GM06990 (cell line): ENCODE results near the gene EDEM1.

Experiments
- DNase-seq: peaks from one replicate; pipeline ENCODE4 v3.0.0-alpha.2; 2011; ENCODE audit not compliant: insufficient read length; ENCODE audit errors: extremely low read depth
- H3K27me3 ChIP-seq: replicated peaks from 2 replicates; pipeline ENCODE4 v1.6.0; 2011; ENCODE audit warnings: low read length; ENCODE audit not compliant: control insufficient read depth, insufficient read depth
- H3K36me3 ChIP-seq: 2 replicates; pipeline ENCODE4 v1.5.1; 2011; ENCODE audit warnings: low read length; ENCODE audit not compliant: control insufficient read depth, insufficient read depth
- H3K4me3 ChIP-seq: replicated peaks from 2 replicates; pipeline ENCODE4 v1.5.1; 2011; ENCODE audit warnings: low read depth, mild to moderate bottlenecking, control low read depth, low read length
- TF ChIP-seq, protein P1 (sequence below): IDR thresholded peaks from 2 replicates; pipeline ENCODE4 v1.5.1; 2011; ENCODE audit warnings: low read length, control low read depth, mild to moderate bottlenecking, inconsistent platforms; ENCODE audit not compliant: insufficient read depth, poor library complexity, severe bottlenecking

The EDEM1 gene

DNA sequence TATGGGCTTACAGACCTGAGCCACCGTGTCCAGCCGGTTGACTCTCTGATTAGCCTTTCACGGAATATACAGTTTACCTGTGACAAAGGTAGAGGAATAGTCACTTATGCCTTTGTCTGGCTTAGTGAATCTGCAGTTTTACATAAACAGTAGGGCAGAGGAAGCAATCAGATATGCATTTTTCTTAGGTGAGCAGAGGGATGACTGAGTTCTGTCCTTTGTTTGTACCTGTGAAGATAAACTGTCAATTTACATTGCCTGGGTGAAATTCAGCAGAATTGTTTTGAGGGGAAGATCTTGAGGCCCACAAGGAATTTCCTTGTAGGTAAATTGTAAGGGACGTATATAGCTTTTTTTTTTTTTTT is 10.8 kb downstream of the EDEM1 start:
- Histone ChIP-seq H3K27me3 (no peaks in the 10 kb centered on the region), H3K36me3 (peaks cover 15% of the 10 kb centered on the region), H3K4me3 (no peak overlapping the region)
- TF ChIP-seq, protein P1, sequence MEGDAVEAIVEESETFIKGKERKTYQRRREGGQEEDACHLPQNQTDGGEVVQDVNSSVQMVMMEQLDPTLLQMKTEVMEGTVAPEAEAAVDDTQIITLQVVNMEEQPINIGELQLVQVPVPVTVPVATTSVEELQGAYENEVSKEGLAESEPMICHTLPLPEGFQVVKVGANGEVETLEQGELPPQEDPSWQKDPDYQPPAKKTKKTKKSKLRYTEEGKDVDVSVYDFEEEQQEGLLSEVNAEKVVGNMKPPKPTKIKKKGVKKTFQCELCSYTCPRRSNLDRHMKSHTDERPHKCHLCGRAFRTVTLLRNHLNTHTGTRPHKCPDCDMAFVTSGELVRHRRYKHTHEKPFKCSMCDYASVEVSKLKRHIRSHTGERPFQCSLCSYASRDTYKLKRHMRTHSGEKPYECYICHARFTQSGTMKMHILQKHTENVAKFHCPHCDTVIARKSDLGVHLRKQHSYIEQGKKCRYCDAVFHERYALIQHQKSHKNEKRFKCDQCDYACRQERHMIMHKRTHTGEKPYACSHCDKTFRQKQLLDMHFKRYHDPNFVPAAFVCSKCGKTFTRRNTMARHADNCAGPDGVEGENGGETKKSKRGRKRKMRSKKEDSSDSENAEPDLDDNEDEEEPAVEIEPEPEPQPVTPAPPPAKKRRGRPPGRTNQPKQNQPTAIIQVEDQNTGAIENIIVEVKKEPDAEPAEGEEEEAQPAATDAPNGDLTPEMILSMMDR, result no peak
- no peak for DNase-seq

DNA sequence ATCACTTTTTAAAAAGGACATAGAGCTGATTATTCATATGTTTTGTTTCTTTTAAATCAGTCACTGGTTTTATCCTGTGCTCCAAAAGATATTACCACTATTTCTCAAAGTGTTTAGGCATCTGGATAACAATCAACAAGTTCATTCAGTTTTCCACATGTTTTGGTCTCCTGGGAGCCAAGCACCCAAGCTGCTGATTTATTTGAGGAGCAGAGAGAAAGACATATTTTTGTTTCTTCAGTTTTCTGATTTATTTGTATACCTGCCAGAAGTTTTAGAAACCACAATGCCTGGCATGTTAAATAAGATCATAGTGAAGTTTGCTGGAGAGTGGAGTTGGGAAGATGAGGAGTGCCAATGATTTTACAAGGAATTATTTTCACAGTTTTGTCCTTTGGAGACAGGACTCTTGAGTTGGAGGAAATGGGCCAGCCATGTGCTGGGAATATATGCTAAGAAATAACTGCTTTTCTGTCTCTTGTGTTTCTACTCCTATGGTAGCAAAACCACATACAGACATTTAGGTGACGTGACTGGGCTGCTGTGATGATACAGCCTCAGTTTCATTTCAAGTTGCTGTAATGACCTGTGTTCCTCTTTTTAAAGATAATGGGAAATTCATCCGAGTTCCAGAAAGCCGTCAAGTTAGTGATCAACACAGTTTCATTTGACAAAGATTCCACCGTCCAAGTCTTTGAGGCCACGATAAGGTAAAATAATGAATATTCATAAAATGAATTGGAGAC is 11.7 kb downstream of the EDEM1 start:
- H3K4me3 ChIP-seq, result no peak overlapping the region
- no peaks in the 10 kb centered on the region for H3K27me3 ChIP-seq
- DNase-seq, result peak; percentile 39
- peaks cover 16% of the 10 kb centered on the region for H3K36me3 ChIP-seq
- TF ChIP-seq, protein P1, result no peak

DNA sequence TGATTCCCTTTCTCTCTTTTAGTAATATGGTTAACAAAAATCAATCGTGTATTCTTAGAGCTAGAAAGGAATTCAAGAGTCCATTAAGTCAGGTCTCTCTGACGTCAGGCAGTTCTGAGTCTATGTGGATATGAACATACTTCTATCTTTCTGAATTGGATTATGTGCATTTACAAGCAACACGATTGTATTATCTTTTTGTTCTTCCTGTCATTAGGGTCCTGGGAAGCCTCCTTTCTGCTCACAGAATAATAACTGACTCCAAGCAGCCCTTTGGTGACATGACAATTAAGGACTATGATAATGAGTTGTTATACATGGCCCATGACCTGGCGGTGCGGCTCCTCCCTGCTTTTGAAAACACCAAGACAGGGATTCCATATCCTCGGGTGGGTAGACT is 14.0 kb downstream of the EDEM1 start:
- TF ChIP-seq, protein P1, result no peak
- H3K4me3 ChIP-seq, result no peak overlapping the region
- H3K36me3 ChIP-seq, result peaks cover 21% of the 10 kb centered on the region
- H3K27me3 ChIP-seq, result no peaks in the 10 kb centered on the region
- DNase-seq, result no peak

DNA sequence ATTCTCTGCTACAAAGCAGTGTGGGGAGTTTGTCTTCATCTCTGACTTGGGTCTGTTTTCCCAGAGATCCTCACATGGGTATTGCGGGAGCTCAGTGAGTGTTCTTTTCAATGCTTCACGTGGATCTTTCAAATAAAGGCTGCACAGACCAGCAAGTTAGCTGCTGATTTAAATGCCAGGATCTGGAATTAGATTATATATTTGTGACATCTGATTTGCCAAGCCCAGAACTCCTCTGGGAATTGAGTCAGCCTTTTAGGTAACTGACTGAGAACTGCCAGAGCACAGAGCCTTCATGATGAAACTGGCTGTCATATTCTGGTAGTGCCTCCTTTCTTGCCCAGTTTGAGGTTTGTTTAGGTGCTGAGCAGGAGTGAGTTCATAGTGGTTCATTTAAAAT is 14.7 kb downstream of the EDEM1 start:
- no peak overlapping the region for H3K4me3 ChIP-seq
- no peaks in the 10 kb centered on the region for H3K27me3 ChIP-seq
- TF ChIP-seq, protein P1, result no peak
- DNase-seq, result no peak
- H3K36me3 ChIP-seq, result peaks cover 23% of the 10 kb centered on the region

DNA sequence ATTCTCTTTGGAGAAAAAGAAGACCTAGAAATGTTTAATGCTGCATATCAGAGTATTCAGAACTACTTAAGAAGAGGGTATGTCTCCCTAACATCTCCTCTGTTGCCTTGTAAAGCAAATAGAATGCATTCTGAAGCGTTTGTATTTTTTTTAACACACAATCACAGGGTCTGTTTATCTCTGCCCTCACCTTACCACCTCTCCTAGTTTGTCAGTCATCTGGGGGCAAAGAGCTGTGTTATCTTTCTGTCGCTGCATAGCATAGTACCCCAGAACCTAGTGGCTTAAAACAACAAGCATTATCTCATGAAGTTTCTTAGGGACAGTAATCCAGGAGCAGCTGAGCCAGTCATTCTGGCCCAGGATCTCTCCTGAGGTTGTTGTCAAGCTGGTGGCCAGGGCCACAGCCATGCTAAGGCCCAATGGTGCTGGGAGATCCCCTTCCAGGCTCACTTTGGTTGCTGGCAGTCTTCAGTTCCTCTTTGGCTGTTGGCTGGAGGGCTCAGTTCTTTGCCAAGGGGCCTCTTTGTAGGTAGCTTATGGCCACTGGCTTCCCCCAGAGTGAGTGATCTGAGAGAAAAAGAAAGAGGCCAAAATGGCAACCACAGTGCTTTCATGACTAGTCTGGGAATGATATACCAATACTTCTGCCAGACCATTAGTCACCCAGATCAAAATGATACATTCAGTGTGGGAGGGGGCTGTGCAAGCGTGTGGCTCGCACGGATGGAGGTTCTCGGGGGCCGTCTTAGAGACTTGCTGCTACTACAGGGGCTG is 17.8 kb downstream of the EDEM1 start:
- peak; percentile 59 for DNase-seq
- TF ChIP-seq, protein P1, result no peak
- Histone ChIP-seq H3K4me3 (no peak overlapping the region), H3K27me3 (no peaks in the 10 kb centered on the region), H3K36me3 (peaks cover 39% of the 10 kb centered on the region)
